Retinal pigment epithelial cell (primary cell): ENCODE results near the gene GCN1.

Experiments used
- DNase-seq: peaks from one replicate; pipeline ENCODE4 v3.0.0-alpha.2; 2010; ENCODE audit warnings: low read depth
- H3K4me3 ChIP-seq: 2 replicates; pipeline ENCODE4 v1.5.1; 2011; ENCODE audit warnings: mild to moderate bottlenecking, low read length, control low read depth, moderate library complexity
- CTCF ChIP-seq: conservative IDR thresholded peaks from 2 replicates; pipeline ENCODE4 v1.5.1; 2011; ENCODE audit warnings: low read depth, low read length, control low read depth, inconsistent platforms

Gene GCN1

GRCh38 chr12:120138366-120138765 is 56.1 kb downstream of the GCN1 start:
- no peak for DNase-seq
- no peak overlapping the region for H3K4me3 ChIP-seq
- no peak for TF ChIP-seq CTCF

GRCh38 chr12:120137833-120138232 is 56.7 kb downstream of the GCN1 start:
- TF ChIP-seq CTCF: no peak
- DNase-seq: no peak
- no peak overlapping the region for H3K4me3 ChIP-seq

- no peak for DNase-seq
- H3K4me3 ChIP-seq: no peak overlapping the region
- TF ChIP-seq CTCF: no peak
These were observed 58.3 kb downstream of the GCN1 start for GRCh38 chr12:120136093-120136770.

GRCh38 chr12:120134307-120134980 is 60.1 kb downstream of the GCN1 start:
- TF ChIP-seq CTCF: no peak
- no peak overlapping the region for H3K4me3 ChIP-seq
- no peak for DNase-seq

- no peak for DNase-seq
- no peak for TF ChIP-seq CTCF
- no peak overlapping the region for H3K4me3 ChIP-seq
These were observed 61.6 kb downstream of the GCN1 start for GRCh38 chr12:120132863-120133385.

GRCh38 chr12:120132054-120132836 is 62.3 kb downstream of the GCN1 start:
- TF ChIP-seq CTCF: no peak
- H3K4me3 ChIP-seq: no peak overlapping the region
- no peak for DNase-seq
